GM19324 (cell line): ENCODE data around the gene TMEM151B.

Experiments used
- ATAC-seq: cut with Tn5 transposase; IDR thresholded peaks from one replicate; pipeline ENCODE4 v1.9.1; 2021; ENCODE audit warnings: mild to moderate bottlenecking, moderate library complexity; ENCODE audit not compliant: unreplicated experiment, low FRiP score

TMEM151B gene

GRCh38 chr6:44276667-44277640 is 6.7 kb downstream of the TMEM151B start:
- no peak for ATAC-seq

- ATAC-seq, result no peak
Observed at GRCh38 chr6:44277763-44278162, 7.5 kb downstream of the TMEM151B start.

- ATAC-seq, result no peak
Observed at GRCh38 chr6:44278315-44278714, 8.1 kb downstream of the TMEM151B start.

- no peak for ATAC-seq
Observed at GRCh38 chr6:44278774-44279697, 8.8 kb downstream of the TMEM151B start.

GRCh38 chr6:44284121-44284520 is 13.9 kb downstream of the TMEM151B start:
- ATAC-seq, result no peak

GRCh38 chr6:44284867-44285266 is 14.6 kb downstream of the TMEM151B start:
- ATAC-seq, result no peak

GRCh38 chr6:44285552-44286284 is 15.5 kb downstream of the TMEM151B start:
- no peak for ATAC-seq

GRCh38 chr6:44286285-44286565 is 16.0 kb downstream of the TMEM151B start:
- no peak for ATAC-seq

- ATAC-seq, result no peak
Observed at GRCh38 chr6:44286747-44287146, 16.5 kb downstream of the TMEM151B start.

GRCh38 chr6:44289726-44290260 is 19.5 kb downstream of the TMEM151B start:
- no peak for ATAC-seq

- ATAC-seq, result no peak
Observed at GRCh38 chr6:44291841-44292240, 21.6 kb downstream of the TMEM151B start.

- no peak for ATAC-seq
Observed at GRCh38 chr6:44292661-44293365, 22.6 kb downstream of the TMEM151B start.

GRCh38 chr6:44294832-44295791 is 24.9 kb downstream of the TMEM151B start:
- no peak for ATAC-seq

GRCh38 chr6:44297063-44298038 is 27.1 kb downstream of the TMEM151B start:
- no peak for ATAC-seq

- no peak for ATAC-seq
Observed at GRCh38 chr6:44298055-44298803, 28.0 kb downstream of the TMEM151B start.

- ATAC-seq, result no peak
Observed at GRCh38 chr6:44298864-44299263, 28.6 kb downstream of the TMEM151B start.

- no peak for ATAC-seq
Observed at GRCh38 chr6:44300292-44300823, 30.1 kb downstream of the TMEM151B start.
